ENCODE data around the gene PELI1.

The PELI1 gene, protein sequence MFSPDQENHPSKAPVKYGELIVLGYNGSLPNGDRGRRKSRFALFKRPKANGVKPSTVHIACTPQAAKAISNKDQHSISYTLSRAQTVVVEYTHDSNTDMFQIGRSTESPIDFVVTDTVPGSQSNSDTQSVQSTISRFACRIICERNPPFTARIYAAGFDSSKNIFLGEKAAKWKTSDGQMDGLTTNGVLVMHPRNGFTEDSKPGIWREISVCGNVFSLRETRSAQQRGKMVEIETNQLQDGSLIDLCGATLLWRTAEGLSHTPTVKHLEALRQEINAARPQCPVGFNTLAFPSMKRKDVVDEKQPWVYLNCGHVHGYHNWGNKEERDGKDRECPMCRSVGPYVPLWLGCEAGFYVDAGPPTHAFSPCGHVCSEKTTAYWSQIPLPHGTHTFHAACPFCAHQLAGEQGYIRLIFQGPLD

DNA sequence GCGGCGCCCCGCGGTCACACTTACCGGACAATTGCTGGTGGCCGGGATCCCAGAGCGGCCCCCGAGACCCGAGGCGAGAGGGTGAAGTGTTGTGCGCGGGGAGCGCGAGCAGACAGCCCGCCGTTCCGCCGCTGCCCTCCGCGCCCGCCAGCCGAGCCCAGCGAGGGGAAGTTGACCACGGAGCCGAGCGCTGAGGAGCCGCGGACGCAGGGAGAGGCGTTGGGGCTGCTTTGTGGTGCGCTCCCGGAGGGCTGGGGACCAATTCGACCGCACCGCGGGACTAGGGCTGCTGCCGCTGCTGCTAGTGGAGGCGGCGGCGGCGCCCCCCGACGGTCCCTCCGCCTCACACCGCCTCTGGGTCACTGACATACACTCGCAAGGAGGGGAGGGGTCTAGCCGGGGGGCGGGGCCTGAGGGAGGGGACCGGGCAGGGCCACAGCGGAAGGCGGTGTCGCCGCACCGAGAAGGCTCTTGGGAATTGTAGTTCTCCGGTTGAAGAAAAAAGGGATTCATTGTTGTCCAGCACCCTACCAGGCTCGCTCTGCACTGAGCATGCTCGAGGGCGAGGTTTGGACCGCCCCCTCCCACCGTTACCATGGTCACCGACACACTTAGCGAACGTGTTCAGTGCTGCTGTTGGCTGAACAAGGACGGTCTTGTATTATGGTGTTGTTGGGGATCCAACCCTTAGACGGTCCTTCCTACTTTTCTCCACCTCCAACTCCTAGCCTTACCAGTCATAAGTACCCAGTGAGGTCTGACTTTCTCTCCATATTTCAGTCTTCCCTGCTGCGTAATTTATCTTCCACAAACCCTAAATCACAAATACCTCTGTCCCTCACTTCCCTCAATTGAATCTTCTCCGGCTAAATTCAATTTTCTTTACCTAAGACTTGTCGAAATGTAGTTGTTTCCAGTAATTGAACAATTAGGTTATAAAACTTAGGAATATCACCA lies at the start of gene PELI1:
PELI1 (minus strand) TSS at position 364 of the 957 bp plus-strand sequence. CDS start 36,110 bp downstream, outside the sequence.
- peak; percentile 88 for DNase-seq (ENCODE audit: low read depth)

DNA sequence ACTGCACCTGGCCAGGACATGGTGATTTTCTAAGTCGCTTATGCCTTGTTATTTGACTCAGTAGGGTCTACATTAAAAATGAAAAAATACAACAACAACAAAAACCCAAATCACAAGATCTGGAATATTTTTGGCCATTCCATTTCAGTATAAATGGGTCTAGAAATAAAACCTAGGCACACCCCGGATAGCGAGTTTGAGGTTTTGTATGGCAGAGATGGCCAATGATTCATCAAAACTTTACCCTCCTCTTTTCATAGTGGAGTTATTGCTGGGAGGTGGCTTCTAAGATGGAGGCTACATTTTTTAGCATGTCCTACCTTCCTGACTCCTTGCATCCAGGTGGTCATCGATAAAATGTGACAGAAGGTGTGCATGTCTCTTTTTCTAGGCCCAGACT lies 49.3 kb upstream of the PELI1 start:
- DNase-seq (ENCODE audit: low read depth) = no peak

DNA sequence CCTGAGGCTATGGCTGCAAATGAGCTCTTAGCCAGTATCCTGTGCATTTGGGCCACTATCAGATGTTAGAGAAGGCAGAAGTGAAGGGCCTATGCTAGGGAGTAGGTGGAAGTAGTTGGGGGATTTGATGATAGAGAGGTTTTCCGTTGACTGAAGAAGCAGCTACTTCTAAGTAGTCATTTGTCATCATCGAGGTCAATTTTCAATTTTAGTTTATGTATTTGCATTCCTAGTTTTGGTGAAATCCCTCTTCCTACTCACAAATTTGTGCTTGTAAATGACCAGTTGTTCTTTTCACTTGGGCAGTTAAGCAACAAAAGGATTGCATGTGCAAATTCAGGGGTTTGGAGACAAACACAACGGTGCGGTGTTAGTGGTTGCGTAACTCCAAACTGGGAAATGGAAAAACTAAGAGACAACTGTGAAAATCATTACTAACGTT lies 48.5 kb upstream of the PELI1 start:
- DNase-seq (ENCODE audit: low read depth) = no peak

DNA sequence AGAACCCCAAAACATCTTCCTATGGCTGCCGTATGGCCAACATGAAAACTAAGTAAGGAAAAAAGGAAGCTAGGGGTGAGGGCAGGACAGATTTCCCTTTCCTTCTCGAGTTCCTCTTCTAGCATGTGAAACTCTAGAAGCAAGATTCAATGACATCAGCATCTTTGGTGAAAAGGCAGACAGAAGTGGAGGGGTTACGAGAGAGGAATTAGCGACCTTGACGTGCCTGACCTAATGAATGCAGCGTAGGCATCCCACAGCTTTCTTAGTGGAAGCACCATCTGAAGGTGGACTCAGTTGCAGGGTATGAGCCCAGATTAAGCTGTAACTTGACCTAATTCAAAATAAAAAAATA lies 47.9 kb upstream of the PELI1 start:
- DNase-seq (ENCODE audit: low read depth) = no peak

DNA sequence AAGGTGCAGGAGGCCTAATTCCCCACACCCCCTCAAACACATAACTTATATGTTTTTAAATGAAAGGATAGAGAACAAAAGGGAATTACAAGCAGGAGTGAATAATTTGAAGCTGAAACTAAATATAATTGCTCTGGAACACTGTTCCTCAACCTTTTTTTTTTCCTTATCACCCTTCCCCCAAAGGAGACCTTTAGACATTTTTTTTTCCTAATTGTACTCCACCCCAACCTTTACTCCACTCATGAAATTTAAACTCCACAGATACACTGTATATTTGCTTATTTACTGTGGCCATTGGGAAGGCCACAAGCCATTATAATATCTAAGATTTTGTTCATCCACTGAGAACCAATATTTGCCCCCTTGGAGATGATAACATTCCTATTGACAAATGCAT lies 45.4 kb upstream of the PELI1 start:
- DNase-seq (ENCODE audit: low read depth) = no peak

DNA sequence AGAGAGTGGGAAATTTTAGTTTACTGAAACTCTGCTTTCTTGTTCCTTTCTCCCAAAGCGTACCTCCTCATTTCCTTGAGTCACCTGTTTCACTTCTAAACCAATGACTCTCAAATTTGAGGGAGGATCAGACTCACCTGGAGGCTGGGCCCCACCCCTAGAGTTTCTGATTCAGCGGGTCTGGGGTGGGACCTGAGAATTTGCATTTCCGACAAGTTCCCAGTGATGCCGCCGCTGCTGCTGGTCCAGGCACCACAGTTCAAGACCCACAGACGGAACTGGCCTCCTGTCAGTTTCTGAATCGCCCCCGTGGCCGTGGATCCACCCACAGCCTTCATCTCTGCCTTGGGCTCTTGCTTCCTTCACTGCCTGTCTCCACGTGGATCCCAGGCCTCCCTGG lies 44.9 kb upstream of the PELI1 start:
- DNase-seq (ENCODE audit: low read depth) = no peak

DNA sequence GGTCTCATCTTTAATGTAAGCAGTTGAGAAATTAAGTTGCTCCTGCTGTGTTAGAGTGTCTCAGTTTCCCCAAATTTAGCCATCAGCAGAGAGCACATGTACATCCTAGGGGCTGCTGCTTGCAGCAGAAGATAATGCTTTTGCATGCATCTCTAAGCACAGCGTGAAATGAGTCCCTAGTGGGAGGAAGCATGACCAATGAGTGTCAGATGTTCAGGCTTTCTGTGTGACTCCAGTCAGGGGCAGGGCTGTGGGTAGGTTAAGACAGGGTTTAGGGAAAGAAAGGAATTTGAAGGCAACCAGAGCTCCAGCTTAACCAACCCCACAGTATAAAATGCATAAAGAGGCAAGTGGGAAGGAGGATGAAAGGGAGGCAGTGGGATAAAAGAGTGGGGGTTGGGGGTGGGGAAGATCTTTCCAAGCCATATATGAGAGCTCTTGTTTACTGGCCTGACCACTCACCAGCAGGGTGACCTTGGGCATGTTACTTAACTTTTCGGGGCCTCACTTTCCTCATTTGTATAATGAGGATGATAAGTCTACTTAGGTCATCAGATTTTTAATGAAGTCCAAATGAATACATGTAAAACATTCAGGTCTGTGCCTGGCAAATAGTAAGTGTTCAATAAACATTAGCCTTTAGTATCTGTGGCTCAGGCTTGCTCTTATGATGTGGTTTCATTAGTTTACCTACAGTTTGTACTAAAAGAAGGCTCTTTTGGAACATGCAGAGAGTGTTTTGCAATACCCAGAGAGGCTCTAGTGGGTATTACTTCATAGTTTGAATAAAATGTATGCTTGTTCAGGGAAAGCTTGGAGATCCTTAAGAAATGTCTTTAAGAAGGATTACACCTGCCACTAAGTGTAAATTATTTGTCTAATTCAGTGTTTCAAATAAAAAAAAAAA lies 42.7 kb upstream of the PELI1 start:
- no peak for DNase-seq (ENCODE audit: low read depth)

DNA sequence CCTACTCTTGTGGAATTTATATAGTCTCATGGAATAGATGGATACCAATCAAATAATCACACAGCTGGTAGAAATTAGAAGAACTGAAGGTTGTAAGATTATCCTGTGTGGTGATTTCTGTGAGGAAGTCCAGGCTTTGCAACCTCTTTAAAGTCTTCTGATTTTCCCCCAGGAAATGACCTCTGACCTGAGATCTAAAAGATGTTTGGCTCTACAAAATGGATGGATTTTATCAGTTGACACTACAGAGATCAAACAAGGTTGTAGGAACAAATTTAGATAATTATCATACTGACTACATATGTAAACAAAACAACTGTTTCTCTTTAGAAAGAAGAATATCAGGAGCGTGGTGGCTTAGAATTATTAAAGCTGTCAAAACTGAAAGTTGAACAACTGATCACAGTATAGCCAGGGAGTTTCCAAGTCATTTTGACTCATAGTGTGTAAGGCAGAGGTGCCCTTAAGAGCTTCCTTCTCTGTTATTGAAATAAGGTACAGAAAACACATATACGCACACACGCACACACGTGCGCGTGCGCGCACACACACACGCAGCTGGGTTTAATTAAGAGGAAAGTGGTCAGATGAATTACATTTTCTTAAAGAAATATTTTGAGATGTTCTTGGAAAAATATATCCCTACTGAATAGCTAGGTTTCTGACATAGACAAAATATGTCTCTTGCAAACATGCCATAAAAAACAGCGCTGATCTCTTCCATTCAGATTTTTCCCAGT lies 35.5 kb upstream of the PELI1 start:
- no peak for DNase-seq (ENCODE audit: low read depth)

DNA sequence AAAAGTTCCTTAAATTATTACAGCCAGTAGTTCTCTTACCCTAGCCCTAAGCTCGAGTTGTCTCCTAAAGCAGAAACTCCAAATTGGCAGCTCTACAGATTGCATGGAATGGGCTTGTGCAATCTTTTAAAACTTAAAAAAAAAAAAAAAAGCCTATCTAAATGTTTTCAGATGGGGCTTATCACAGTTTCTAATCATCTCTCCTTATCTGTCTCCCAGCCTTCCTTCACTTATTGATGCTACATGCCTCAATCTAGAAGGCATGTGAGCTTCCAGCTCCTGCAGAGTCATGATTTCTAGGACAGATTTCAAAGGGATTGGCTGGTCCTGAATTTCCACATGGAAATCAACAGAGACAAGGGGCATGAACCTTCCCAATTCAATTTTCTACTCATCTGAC lies 33.1 kb upstream of the PELI1 start:
- DNase-seq (ENCODE audit: low read depth) = no peak

DNA sequence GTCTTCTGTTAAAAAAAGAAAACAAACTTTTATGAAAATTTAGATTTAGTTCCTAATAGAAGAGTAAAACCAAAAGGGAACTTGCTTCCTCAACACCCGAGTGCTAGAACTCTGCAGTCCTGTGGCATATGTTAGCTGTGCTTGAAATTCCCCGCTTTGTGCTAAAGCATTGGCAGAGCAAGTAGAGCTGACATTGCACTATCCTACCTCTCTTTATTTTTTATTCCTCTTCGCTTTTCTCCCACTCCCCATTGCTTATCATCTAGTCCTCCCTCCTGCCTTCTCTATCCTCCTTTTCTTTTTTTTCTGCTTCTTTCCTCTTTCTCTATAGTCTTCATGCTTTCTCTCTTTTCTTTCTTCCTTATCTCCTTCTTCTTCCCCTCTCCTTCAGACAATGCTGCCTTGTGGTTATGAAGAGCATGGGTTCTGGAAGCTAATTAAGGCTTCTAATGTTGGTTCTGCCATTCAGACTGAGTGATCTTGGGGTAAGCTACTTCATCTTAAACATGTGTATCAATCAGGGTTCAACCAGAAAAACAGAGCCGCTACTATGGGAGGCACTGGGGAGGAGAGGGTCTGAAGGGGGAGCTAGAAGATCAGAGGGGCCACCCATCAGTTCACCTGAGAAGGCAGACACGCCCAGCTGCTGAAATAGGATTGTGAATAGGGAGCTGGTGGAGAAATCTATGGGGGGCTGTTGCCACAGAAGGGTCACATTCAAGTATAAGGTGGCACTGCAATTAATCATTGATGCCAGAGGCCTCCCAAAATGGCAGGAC lies 31.4 kb upstream of the PELI1 start:
- no peak for DNase-seq (ENCODE audit: low read depth)

DNA sequence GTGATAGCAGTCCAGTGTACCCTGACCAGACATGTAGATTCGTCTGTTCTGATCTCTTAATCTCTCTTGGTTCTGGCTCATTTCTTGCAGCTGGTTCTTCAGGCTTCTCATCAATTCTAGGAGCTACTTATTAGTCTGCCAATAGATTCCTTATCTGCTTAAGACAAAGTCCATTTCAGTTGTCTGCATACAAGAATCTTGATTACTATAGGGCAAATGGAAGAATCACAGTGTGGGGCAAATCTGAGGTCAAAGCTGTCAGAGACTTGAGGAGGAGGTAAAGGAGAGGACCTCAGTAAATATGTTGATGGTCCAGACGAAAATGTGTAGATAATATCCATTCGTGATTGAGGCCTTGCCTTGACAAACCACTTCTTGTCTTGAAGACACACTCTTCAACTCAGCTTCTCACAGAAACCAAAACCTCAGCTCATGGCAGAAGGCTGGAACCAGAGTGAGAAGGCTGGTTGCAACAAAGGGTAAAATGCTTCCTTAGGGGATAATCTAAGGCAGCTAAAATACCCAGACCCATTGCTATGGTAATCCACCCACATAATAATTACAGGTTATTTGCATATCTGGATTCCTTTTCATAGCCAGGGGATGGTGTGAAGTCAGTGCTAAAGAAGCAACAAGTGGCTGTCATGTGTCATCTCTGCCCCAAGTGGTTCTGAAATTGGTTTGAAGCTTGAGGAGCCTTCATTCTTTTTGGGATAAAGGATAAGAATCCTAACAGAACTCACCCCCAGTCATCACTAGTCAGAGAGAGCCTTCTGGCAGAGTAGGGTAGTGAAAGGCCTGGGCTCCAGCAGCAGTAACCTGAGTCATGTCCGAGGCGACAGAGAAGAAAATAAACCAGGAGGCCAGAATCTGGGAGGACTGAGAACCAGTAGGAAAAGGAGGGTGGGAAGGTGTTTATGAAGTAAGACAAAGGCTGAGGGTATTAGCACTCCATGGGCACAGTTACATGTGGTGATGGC lies 29.2 kb upstream of the PELI1 start:
- DNase-seq (ENCODE audit: low read depth) = no peak

DNA sequence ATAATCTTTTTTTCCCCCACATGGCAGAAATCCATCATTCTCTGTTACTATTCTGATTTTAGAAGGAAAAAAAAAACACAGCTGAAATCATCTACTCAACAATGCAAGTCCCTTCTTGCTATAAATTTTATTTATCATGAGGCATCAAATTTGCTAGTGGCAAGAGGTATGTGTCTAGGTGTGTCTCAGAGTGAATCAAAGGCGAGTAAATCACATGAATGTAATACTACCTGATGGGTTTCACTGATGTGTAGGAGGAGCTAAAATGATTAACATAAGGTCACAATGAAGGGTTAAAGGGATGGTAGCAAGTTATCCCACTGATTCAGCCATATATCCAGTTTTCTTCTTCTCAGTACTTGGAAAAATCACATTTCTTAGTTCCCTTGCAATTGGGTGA lies 24.5 kb upstream of the PELI1 start:
- DNase-seq (ENCODE audit: low read depth) = no peak

DNA sequence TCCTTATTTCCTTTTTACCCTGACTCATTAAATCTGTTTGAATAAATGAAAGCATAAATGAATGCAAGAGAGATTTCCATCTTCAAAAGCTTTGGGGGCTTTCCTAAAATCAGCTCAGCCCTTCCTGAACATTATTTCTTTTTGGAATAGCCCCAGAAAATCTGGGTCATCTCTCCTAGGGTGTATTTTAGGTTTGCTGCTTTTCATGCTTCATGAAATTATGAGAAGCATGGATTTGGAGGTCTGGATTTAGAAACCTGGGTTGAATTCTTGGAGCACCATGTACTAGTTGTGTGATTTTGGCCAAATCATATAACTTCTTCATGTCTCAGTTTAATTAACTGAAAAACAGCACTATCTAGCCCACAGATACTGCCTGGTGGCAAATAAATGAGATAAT lies 24.0 kb upstream of the PELI1 start:
- no peak for DNase-seq (ENCODE audit: low read depth)

DNA sequence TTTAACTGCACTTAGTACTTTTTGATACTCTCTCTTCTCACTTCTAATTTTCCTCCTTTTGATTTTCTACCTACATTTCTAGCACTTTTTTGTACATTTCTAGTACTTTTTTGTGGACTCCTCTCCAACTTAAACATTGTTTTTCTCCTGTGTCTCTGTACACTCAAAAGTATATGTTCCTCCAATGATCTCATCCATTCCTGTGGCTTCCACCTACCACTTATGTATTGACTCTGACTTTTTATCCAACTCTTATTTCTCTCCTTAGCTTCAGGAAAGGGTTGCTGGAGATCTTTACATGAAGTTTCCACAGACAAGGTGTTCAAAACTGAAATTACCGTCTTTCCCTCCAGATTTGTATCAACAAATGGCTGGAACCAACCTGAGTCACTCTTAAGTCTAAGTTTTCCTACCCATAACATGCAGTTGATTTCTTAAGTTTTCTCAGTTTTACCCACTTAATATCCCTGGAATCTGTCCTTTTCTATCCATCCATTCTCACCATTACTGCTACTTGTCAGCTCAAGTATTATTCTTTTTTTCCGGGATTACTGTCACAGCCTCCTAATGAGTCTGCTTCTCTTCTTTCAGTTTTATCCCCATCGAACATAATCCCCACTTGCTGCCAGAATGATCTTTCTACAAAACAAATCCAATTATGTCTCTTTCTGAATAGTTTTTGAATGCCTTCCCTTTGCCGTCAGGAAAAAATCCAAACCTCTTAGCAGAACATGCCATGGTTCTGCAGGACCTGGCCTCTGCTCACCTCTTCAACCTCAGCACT lies 22.6 kb upstream of the PELI1 start:
- DNase-seq (ENCODE audit: low read depth) = no peak

DNA sequence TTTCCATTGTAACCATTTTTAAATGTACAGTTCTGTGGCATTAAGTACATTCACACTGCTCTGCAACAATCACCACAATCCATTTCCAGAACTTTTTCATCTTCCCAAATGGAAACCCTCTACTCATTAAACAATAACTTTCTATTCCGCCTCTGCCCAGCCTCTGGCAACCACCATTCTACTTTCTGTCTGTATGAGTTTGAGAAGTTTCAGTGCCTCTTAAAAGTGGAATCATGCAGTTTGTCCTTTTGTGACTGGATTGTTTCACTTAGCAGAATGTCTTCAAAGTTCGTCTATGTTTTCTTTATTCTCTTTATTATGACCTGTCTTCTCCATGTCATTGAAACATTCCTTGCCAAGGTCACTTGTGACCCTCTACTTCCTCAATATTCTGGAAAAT lies 22.0 kb upstream of the PELI1 start:
- no peak for DNase-seq (ENCODE audit: low read depth)

DNA sequence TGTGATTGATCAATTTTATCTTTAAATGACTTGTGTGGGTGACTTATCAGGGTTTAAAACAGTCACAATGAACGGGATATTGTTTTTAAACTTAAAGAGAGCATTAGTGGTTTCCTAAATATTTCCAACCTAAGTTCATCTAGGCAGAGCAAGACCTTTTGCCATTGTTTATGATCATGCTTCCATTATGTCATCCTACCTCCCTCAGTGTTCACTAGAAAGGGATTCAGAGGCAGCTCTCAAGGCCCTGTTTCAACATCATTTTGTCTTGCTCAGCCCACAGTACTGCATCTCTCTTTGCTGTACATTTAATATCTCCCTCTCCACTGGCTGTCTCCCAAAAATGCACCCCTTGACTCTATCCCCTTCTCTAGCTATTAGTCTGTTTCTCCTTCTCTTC lies 21.5 kb upstream of the PELI1 start:
- no peak for DNase-seq (ENCODE audit: low read depth)

DNA sequence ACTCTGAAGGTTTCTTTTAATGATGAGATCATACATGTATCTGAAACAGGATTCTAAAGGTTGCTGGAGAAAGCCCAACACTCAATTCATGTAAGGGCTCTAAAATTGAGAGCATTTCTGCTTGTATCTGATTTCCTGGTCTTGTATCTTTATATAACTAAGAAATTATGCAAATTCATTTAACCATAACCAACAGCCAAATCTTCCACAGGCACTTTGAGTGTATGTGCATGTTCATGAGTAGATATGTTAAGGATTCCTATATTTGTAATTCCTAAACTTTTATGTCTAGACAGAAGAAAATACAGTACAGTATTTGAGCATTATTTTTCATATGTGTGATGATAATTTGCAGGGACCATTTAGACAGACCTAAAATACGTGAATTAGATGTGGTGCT lies 20.4 kb upstream of the PELI1 start:
- no peak for DNase-seq (ENCODE audit: low read depth)

DNA sequence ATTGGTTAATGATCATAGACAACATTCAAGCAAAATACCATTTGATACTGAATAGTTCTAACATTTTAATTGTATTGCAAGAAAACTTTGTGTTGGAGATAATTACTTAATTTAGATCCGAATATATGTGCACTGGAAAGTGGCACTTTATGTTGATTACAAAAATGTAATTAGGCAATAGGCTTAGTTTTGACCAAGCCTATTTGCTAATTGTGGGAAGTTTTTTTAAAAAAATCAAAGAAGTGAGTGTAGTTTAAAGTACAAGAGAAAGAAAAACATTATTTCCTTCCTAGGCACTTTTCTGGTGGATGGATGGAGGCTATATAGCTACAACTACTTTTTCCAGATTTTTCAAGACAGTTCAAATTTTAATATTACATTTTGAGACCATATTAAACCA lies 18.3 kb upstream of the PELI1 start:
- DNase-seq (ENCODE audit: low read depth) = no peak

DNA sequence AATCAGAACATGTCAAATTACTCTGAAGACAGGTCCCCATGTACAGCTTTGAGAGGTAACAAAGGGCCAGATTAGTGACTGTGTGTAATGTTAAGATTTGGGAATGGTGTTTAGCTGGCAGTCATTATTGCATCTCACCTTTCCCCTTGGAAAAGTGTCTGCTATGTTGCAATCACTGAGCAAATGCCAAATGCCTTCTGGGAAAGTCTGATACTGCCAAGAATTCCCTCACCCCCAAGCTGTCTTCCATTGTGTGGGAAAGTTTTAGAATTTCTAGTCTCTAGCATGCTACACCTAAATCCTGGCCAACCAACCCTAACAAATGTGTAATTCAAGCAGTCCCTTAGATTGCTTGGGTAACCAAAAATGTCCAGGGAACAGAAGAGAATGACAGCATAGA lies 13.6 kb upstream of the PELI1 start:
- DNase-seq (ENCODE audit: low read depth) = no peak

All from activated T-helper 9 cell treated with anti-CD3 and anti-CD28 coated beads, Interleukin-2, amount 50 U/mL, for 16 hours (primary cell).